Mesendoderm (in vitro differentiated cells): ENCODE results near the gene AIG1.
"Not testable (repeated sequence)": the region's sequence is repeated elsewhere in the genome, so short reads cannot be mapped to it uniquely, and the experiment has no call there.

Source experiments
- DNase-seq: peaks from one replicate; pipeline ENCODE4 v3.0.0; 2013
- H2AK5ac ChIP-seq: 2 replicates; pipeline ENCODE4 v1.6.1; 2013; ENCODE audit warnings: low read length, inconsistent platforms
- H2BK120ac ChIP-seq: 2 replicates; pipeline ENCODE4 v1.6.1; 2013; ENCODE audit warnings: low read depth, mild to moderate bottlenecking, low read length, moderate library complexity, mixed read lengths
- H2BK15ac ChIP-seq: replicated peaks from 2 replicates; pipeline ENCODE4 v1.6.1; 2013; ENCODE audit warnings: low read depth, mild to moderate bottlenecking, moderate library complexity
- H2BK5ac ChIP-seq: 2 replicates; pipeline ENCODE4 v1.6.1; 2013; ENCODE audit warnings: low read length, inconsistent platforms
- H3K18ac ChIP-seq: 2 replicates; pipeline ENCODE4 v1.6.1; 2013; ENCODE audit warnings: mild to moderate bottlenecking, low read length, mixed read lengths
- H3K23ac ChIP-seq: one replicate; pipeline ENCODE4 v1.6.1; 2013; ENCODE audit warnings: low read length
- H3K27ac ChIP-seq: 2 replicates; pipeline ENCODE4 v1.5.1; 2013; ENCODE audit warnings: low read depth, mild to moderate bottlenecking, inconsistent platforms, low read length, moderate library complexity
- H3K27me3 ChIP-seq: 2 replicates; pipeline ENCODE4 v1.6.1; 2013; ENCODE audit warnings: low read length, control low read depth, mild to moderate bottlenecking, inconsistent platforms; ENCODE audit not compliant: insufficient read depth, poor library complexity
- H3K36me3 ChIP-seq: 2 replicates; pipeline ENCODE4 v1.6.1; 2013; ENCODE audit warnings: low read length, inconsistent platforms; ENCODE audit not compliant: control insufficient read depth, insufficient read depth
- H3K4ac ChIP-seq: one replicate; pipeline ENCODE4 v1.6.1; 2013; ENCODE audit warnings: low read depth, mild to moderate bottlenecking, low read length, moderate library complexity
- H3K4me1 ChIP-seq: 2 replicates; pipeline ENCODE4 v1.6.1; 2013; ENCODE audit warnings: low read depth, low read length, inconsistent platforms; ENCODE audit not compliant: control insufficient read depth
- H3K4me2 ChIP-seq: 2 replicates; pipeline ENCODE4 v1.6.1; 2013; ENCODE audit warnings: low read length
- H3K4me3 ChIP-seq: 2 replicates; pipeline ENCODE4 v1.5.1; 2013; ENCODE audit warnings: mild to moderate bottlenecking, low read length
- H3K56ac ChIP-seq: one replicate; pipeline ENCODE4 v1.6.1; 2013; ENCODE audit warnings: low read length
- H3K79me1 ChIP-seq: 2 replicates; pipeline ENCODE4 v1.6.1; 2013; ENCODE audit warnings: low read length, inconsistent platforms
- H3K79me2 ChIP-seq: 2 replicates; pipeline ENCODE4 v1.6.1; 2013; ENCODE audit warnings: mild to moderate bottlenecking, low read length; ENCODE audit not compliant: control insufficient read depth, insufficient read depth
- H3K9ac ChIP-seq: 2 replicates; pipeline ENCODE4 v1.6.1; 2013; ENCODE audit warnings: low read length, inconsistent platforms
- H4K5ac ChIP-seq: one replicate; pipeline ENCODE4 v1.6.1; 2013; ENCODE audit warnings: low read length
- H4K8ac ChIP-seq: one replicate; pipeline ENCODE4 v1.6.1; 2013; ENCODE audit warnings: low read depth, mild to moderate bottlenecking, control low read depth, low read length, moderate library complexity
- WGBS: extraction: QIAGEN DNeasy Blood & Tissue Kit; methylation state at CpG from one replicate; pipeline ENCODE4 v1.1.7; 2013; ENCODE audit warnings: low lambda C conversion rate, missing lambda C conversion rate; ENCODE audit not compliant: insufficient coverage; ENCODE audit errors: extremely low coverage; 5-methylcytosine and 5-hydroxymethylcytosine counted together

Gene AIG1

DNA sequence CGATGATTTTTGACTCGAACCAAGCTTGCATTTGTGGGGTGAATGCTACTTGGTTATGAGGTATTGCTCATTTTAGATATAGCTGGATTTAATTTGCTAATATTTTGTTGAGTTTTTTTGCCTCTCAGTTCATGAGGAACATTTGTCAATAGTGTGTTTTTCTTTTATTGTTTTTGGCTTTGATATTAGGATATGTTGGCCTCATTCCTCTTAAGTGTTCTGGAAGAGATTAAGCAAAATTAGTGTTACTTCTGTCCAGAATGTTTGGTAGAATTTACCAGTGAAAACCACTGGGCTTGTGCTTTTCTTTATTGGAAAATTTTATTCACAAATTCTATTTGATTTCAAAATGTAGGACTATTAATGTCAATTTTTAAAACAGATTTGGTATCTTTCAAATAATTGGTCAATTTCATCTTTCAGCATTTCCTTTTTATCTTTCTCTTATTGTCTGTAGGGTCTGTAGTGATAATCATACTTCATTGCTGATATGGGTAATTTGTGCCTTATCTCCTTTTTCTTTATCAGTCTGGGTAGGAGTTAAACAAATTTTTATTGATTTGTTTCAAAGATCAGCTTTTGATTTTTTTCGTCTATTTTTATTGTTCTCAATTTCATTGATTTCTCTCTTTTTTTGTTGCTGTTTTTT is 14.1 kb downstream of the AIG1 start:
- no peak overlapping the region for H3K56ac ChIP-seq
- H2BK120ac ChIP-seq, result no peak overlapping the region
- no peak overlapping the region for H4K8ac ChIP-seq
- no peak overlapping the region for H4K5ac ChIP-seq
- no peak overlapping the region for H3K23ac ChIP-seq
- H3K79me1 ChIP-seq, result no peaks in the 10 kb centered on the region
- no peak overlapping the region for H3K27ac ChIP-seq
- no peaks in the 10 kb centered on the region for H3K79me2 ChIP-seq
- no peak overlapping the region for H3K4me2 ChIP-seq
- H2BK5ac ChIP-seq, result no peak overlapping the region
- no peak overlapping the region for H3K4ac ChIP-seq
- H3K36me3 ChIP-seq, result no peaks in the 10 kb centered on the region
- no peak overlapping the region for H3K9ac ChIP-seq
- H3K4me1 ChIP-seq, result no peaks in the 10 kb centered on the region
- no peak overlapping the region for H3K4me3 ChIP-seq
- no CpG with 5 or more reads among the region's 3 CpGs for WGBS
- no peaks in the 10 kb centered on the region for H3K27me3 ChIP-seq
- no peak overlapping the region for H2BK15ac ChIP-seq
- no peak overlapping the region for H3K18ac ChIP-seq
- no peak for DNase-seq
- no peak overlapping the region for H2AK5ac ChIP-seq

DNA sequence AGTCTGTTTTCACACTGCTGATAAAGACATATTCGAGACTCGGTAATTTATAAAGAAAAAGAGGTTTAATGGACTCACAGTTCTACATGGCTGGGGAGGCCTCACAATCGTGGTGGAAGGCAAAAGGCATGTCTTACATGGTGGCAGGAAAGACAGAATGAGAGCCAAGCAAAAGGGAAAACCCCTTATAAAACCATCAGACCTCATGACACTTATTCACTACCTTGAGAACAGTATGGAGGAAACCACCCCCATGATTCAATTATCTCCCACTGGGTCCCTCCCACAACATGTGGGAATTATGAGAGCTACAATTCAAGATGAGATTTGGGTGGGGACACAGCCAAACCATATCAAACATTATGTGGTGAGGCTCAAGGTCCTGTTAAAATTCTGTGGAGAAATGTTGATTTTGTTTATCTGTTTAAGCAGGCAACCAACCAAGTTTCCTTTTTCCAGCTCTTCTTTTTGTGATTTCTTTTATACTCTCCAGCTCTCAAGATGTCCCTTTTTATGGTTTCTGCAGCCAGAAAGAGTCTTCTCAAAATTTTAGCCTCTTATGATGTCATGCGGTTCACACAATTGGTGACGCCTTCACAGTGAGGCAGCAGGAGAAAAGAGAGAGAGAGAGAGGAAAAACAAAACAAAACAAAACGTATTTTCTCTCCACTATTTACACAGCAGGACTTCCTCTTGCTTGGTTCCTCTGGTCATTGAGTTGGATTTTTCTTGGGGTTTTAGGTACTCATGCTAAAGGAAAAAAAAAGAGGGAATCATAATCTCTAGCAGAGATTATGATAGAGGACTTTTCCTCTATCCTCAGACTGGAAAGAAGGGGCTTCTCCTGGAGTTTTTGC is 18.0 kb downstream of the AIG1 start:
- no peak for DNase-seq
- WGBS, result no CpG with 5 or more reads among the region's 6 CpGs
- no peak overlapping the region for H4K8ac ChIP-seq
- no peak overlapping the region for H3K23ac ChIP-seq
- H2AK5ac ChIP-seq, result no peak overlapping the region
- no peak overlapping the region for H3K4me3 ChIP-seq
- no peak overlapping the region for H3K4ac ChIP-seq
- H3K27me3 ChIP-seq, result no peaks in the 10 kb centered on the region
- H3K27ac ChIP-seq, result no peak overlapping the region
- no peaks in the 10 kb centered on the region for H3K79me2 ChIP-seq
- no peak overlapping the region for H4K5ac ChIP-seq
- H3K4me1 ChIP-seq, result no peaks in the 10 kb centered on the region
- no peak overlapping the region for H2BK5ac ChIP-seq
- H3K79me1 ChIP-seq, result no peaks in the 10 kb centered on the region
- no peak overlapping the region for H3K18ac ChIP-seq
- H3K4me2 ChIP-seq, result no peak overlapping the region
- H3K56ac ChIP-seq, result no peak overlapping the region
- H3K9ac ChIP-seq, result no peak overlapping the region
- H2BK15ac ChIP-seq, result no peak overlapping the region
- H2BK120ac ChIP-seq, result no peak overlapping the region
- no peaks in the 10 kb centered on the region for H3K36me3 ChIP-seq

DNA sequence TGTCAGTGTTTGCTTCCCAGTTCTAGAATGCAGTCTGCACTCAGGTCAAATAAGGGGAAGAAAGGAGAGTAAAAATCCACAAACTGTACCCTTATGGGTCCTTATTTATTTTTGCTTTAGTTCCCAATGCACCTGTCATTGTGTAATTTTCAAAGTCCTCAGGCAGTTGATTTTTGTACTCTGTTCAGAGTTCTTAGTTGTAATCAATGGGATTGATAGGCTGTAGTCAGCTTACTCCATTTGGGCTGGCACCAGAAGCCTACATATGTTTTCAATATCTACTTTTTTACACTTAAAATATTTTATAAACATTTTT is 18.6 kb downstream of the AIG1 start:
- no peak overlapping the region for H4K5ac ChIP-seq
- no peak overlapping the region for H4K8ac ChIP-seq
- no peaks in the 10 kb centered on the region for H3K27me3 ChIP-seq
- no peak overlapping the region for H3K18ac ChIP-seq
- H3K23ac ChIP-seq, result no peak overlapping the region
- H3K79me2 ChIP-seq, result no peaks in the 10 kb centered on the region
- no peaks in the 10 kb centered on the region for H3K4me1 ChIP-seq
- no peak overlapping the region for H3K9ac ChIP-seq
- DNase-seq, result no peak
- no peak overlapping the region for H2BK120ac ChIP-seq
- no peak overlapping the region for H3K27ac ChIP-seq
- no peak overlapping the region for H2BK5ac ChIP-seq
- H3K56ac ChIP-seq, result no peak overlapping the region
- no peak overlapping the region for H2AK5ac ChIP-seq
- H3K4ac ChIP-seq, result no peak overlapping the region
- no peak overlapping the region for H2BK15ac ChIP-seq
- H3K4me3 ChIP-seq, result no peak overlapping the region
- no peaks in the 10 kb centered on the region for H3K36me3 ChIP-seq
- H3K79me1 ChIP-seq, result no peaks in the 10 kb centered on the region
- H3K4me2 ChIP-seq, result no peak overlapping the region

GRCh38 chr6:143082274-143082673 is 21.6 kb downstream of the AIG1 start:
- not testable (repeated sequence) for H3K18ac ChIP-seq, H3K4me3 ChIP-seq, H3K79me2 ChIP-seq, H3K4ac ChIP-seq, H3K4me2 ChIP-seq, H2BK5ac ChIP-seq, H3K23ac ChIP-seq, H3K4me1 ChIP-seq, H3K27ac ChIP-seq, H3K56ac ChIP-seq, H3K9ac ChIP-seq, H3K36me3 ChIP-seq, H4K5ac ChIP-seq, H2BK15ac ChIP-seq, H2BK120ac ChIP-seq, H3K27me3 ChIP-seq, H2AK5ac ChIP-seq, DNase-seq, H3K79me1 ChIP-seq, H4K8ac ChIP-seq
- no CpG with 5 or more reads among the region's 9 CpGs for WGBS

DNA sequence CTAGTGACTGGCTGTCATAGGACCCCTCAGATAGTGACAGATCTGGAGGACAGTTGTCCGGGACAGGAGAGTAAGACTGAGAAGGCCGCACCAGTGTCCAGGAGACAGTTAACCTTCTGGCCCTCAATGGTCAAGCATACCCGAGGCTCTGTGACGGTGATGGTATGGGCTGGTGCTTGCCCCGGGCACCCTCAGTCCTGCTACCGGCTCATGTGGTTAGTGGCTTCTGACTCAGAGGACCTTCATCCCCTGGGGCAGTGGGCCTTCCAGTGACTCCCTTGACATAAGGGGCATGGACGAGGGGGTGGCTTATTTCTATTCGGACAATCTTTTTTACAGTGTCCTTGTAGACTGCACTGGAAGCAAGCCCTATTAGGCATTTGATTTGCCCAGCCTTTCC is 23.3 kb downstream of the AIG1 start:
- not testable (repeated sequence) for H2BK120ac ChIP-seq, H3K4me3 ChIP-seq, H3K27ac ChIP-seq, H4K8ac ChIP-seq, H3K27me3 ChIP-seq, H3K79me1 ChIP-seq, H3K56ac ChIP-seq, H2BK5ac ChIP-seq, H3K18ac ChIP-seq, H3K9ac ChIP-seq, H3K4me1 ChIP-seq, DNase-seq, H3K79me2 ChIP-seq, H3K4ac ChIP-seq, H2AK5ac ChIP-seq, H2BK15ac ChIP-seq, H3K23ac ChIP-seq, H3K36me3 ChIP-seq, H3K4me2 ChIP-seq, H4K5ac ChIP-seq
- no CpG with 5 or more reads among the region's 8 CpGs for WGBS

- not testable (repeated sequence) for H2BK15ac ChIP-seq, H3K27ac ChIP-seq, H3K79me2 ChIP-seq, H2BK120ac ChIP-seq, H3K27me3 ChIP-seq, H3K79me1 ChIP-seq, H2AK5ac ChIP-seq, H2BK5ac ChIP-seq, H3K9ac ChIP-seq, H4K8ac ChIP-seq, H3K4me3 ChIP-seq, H3K4me2 ChIP-seq, H3K18ac ChIP-seq, H3K36me3 ChIP-seq, H3K4me1 ChIP-seq, DNase-seq, H4K5ac ChIP-seq, H3K56ac ChIP-seq, H3K23ac ChIP-seq, H3K4ac ChIP-seq
- WGBS, result no CpG with 5 or more reads among the region's 11 CpGs
Measured at GRCh38 chr6:143087335-143087734, 26.6 kb downstream of the AIG1 start.
